Stimulated activated CD8-positive, alpha-beta memory T cell treated with anti-CD3 and anti-CD28 coated beads, Interleukin-4, amount 100 ng/mL, for 4 hours (primary cell): Measurements from ENCODE around the gene DPF1.

Source experiments
- DNase-seq, 2 donors: peaks; one replicate each; pipeline ENCODE4 v3.0.0-alpha.2; 2020; ENCODE audit warnings: low read depth in 2 of 2, low spot score in 1 of 2

Gene DPF1

GRCh38 chr19:38201731-38202130 lies 22.3 kb downstream of the DPF1 start:
- no peak for DNase-seq

DNA sequence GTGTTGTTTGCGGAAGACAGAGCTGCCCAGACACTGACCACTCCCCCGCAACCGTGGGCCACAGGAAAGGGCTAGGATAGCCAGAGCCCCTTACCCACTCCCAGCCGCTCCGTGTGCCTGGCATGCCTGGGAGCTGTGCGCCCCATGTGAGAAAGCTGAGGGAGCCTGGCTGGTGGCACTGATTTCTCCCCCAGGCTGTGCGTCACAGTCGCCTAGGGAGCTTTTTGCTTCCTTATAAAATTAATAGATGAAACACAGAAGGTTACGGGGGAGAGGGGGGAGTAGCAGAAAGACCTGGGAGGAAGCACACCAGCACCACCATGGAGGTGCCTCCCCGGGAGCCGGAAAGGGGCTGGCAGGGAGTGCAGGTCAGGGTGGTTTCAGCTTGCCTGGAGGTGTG lies 24.7 kb downstream of the DPF1 start:
- DNase-seq: no peak

DNA sequence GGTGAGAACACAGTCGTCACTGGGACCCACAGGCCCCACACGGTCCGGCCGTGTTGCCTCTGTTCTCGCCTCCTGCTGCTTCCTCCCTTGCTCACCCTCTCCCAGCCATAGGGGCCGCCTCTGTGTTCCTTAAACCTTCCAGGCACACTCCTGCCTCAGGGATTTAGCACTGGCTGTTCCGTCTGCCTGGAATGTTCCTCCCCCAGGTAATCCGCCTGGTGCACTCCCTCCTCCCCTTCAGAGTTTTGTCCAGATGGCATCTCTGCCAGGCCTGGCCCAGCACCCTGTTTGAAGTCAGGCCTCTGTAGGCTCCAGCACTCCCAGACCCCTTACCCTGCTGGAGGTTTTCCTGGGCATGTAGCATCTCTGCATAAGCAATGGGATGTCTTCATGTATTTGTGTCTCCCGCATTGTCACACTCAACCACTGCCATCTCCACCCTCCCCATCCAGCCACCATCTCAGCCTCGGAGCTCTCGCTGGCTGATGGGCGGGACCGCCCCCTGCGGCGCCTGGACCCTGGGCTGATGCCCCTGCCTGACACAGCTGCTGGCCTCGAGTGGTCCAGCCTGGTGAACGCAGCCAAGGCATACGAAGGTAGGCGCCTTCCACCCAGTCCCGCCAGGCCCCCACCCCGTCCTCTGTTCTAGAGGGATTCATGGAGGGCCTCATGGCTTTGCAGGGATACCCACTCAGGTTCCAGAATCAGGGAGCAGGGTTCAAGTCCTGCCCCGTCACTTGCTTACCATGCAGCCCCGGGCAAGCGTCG lies 25.9 kb downstream of the DPF1 start:
- DNase-seq: no peak

- no peak for DNase-seq
Observed at GRCh38 chr19:38196948-38197656, 26.9 kb downstream of the DPF1 start.

- DNase-seq: no peak
Observed at GRCh38 chr19:38196245-38196837, 27.7 kb downstream of the DPF1 start.

- no peak for DNase-seq
Observed at GRCh38 chr19:38195237-38195636, 28.8 kb downstream of the DPF1 start.

DNA sequence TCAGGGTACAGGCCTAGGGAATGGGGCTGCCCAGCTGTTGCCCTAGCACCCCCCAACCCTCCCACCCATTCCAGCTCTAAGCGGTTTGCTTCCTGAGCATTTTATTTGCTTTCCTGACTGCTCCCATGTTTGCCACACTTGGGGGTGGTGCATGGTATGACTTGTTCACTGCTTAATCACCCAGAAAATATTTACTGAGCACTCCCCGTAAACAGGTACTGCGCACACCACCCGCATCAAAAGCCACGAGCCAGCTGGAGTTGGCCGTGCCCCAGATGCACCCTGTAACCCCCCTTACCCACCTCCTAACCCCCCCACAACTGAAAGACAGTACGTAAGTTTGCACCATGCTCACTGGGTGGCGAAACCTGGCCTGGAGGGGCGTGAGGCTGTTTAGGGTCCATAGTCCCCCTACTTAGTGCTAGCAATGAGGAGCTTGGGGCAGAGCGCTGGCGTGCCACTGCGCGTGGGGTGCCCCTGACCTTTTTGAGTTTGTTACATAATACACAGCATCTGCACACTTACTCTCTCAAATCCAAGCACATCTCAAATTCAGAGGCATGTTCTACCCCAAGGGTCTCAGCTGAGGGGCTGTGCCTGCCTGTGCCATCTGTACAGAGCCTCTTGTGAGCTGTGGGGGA lies 29.8 kb downstream of the DPF1 start:
- DNase-seq: no peak

GRCh38 chr19:38193445-38193844 lies 30.6 kb downstream of the DPF1 start:
- DNase-seq: no peak

DNA sequence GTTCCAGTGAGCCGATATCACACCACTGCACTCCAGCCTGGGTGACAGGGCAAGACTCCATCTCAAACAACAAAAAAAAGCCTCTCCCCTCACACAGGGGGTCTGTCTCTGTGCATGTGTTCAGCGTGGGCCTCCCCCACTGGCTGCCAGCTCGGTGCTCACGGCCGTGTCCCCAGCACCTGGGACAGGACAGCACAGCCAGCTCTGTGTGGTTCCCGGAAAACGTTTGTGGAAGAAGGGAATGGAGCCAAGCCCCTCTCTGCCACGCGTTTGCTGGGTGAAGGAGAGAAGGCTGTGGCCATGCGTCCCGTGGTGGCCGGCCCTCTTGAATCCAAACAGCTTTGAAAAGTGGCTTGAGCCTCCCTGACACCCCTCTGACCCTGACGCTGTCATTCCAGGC lies 32.3 kb downstream of the DPF1 start:
- DNase-seq: no peak

- no peak for DNase-seq
Observed at GRCh38 chr19:38190793-38191192, 33.2 kb downstream of the DPF1 start.

- DNase-seq: no peak
Observed at GRCh38 chr19:38190061-38190460, 34.0 kb downstream of the DPF1 start.

- DNase-seq: no peak
Observed at GRCh38 chr19:38185562-38185961, 38.5 kb downstream of the DPF1 start.

DNA sequence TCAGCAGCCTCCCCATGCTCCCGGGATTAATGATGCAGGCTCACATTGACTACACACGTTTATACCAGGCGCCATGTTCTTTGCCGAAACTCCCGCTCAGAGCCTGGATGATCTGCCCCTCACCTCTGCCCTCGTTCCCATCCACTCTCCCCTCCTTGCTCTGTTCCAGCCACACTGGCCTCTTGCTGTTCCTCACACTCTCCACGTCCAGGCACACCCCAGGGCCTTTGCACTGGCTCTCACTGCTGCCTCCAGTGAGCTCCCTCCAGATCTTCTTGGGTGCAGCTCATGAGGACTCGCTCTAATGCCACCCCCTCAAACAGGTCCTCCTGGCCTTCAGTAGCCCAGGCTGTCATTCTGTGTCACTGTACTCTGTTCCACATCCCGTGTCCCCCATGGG lies 39.2 kb downstream of the DPF1 start:
- no peak for DNase-seq

- DNase-seq: no peak
Observed at GRCh38 chr19:38183251-38183897, 40.6 kb downstream of the DPF1 start.

- no peak for DNase-seq
Observed at GRCh38 chr19:38182536-38183210, 41.3 kb downstream of the DPF1 start.

- DNase-seq: no peak
Observed at GRCh38 chr19:38180071-38180470, 44.0 kb downstream of the DPF1 start.

DNA sequence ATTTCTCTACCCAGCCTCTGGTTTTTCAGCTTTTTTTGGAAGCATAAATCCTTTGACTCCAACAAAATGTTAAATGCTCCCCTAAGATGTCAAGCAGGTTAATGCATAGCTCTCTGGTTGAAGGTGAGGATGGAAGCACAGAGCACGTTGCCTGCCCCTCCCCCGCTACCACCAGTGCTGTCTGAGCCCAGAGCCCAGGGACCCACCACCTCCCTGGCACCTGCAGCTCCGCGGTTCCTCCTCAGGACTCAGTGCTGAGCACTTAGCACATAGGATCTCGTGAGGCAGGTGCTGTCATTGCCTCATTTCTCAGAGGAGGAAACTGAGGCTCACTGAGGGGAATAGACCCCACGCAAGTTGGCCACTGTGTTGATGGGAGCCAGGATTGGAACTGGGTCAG lies 48.6 kb downstream of the DPF1 start:
- no peak for DNase-seq

DNA sequence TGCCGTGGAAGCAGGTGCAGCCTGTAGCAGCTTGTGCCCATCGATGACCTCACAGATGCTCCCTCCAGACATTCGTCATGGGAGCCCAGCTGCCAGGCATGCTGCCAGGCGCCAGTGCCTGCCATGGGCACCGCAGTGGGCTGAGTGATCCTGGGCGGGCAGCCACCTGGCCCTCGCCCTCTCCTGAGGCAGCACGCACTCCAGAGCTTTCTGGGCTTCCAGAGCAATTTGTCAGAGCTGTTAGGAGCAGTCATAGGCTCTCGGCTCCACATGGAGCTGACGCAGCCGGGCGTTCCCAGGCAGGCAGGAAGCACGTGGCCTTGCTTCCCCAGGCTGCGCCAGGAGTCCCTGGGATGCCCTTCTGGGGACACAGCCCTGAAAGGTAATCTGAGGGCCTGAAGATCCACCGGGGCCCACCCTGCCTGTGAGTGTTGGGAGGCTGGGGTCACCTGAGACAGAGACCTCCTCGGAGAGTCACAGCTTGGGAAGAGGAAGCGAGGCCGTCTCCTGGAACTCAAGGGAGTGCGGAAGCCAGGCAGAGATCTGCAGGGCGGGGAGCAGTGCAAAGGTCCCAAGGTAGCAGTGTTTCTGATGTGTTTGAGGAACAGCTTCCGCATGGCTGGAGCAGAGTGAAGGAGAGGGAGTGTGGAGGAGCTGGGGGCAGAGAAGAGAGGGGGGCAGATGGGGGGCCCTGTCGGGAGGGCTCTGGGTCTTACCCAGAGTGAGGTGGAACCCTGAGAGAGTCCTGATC lies 50.6 kb downstream of the DPF1 start:
- DNase-seq: no peak

GRCh38 chr19:38172001-38172400 lies 52.0 kb downstream of the DPF1 start:
- DNase-seq: no peak

GRCh38 chr19:38170334-38170733 lies 53.7 kb downstream of the DPF1 start:
- DNase-seq: no peak
